Neural progenitor cell (in vitro differentiated cells): ENCODE measurements around the gene UGP2. TPM values are rescaled to one million over a fixed set of nuclear protein-coding genes. Genes with fewer than 3 reads are reported as not detected.

Experiments
- DNase-seq: peaks from one replicate; pipeline ENCODE4 v3.0.0-alpha.2; 2016; ENCODE audit warnings: low spot score
- H2AFZ ChIP-seq: fragments of 200-600 bp; sonication (generic); replicated peaks from 2 replicates; pipeline ENCODE4 v1.6.1; 2016; ENCODE audit warnings: antibody characterized with exemption
- H3F3A ChIP-seq: fragments of 200-600 bp; sonication (generic); 2 replicates; pipeline ENCODE4 v1.6.1; 2016; ENCODE audit warnings: antibody characterized with exemption, low read depth
- H3K27ac ChIP-seq: fragments of 200-600 bp; sonication (generic); 2 replicates; pipeline ENCODE4 v1.5.1; 2016; ENCODE audit warnings: mild to moderate bottlenecking
- H3K27me3 ChIP-seq: fragments of 200-600 bp; sonication (generic); 2 replicates; pipeline ENCODE4 v1.6.1; 2016; ENCODE audit warnings: mild to moderate bottlenecking, moderate library complexity
- H3K36me3 ChIP-seq: fragments of 200-600 bp; sonication (generic); 2 replicates; pipeline ENCODE4 v1.5.1; 2016
- H3K4me1 ChIP-seq: fragments of 200-600 bp; sonication (generic); 2 replicates; pipeline ENCODE4 v1.6.1; 2016; ENCODE audit warnings: mixed run types
- H3K4me2 ChIP-seq: fragments of 200-600 bp; sonication (generic); 2 replicates; pipeline ENCODE4 v1.6.1; 2016
- H3K4me3 ChIP-seq: fragments of 200-600 bp; sonication (generic); 2 replicates; pipeline ENCODE4 v1.5.1; 2016
- H3K79me2 ChIP-seq: fragments of 200-600 bp; sonication (generic); 2 replicates; pipeline ENCODE4 v1.6.1; 2016; ENCODE audit warnings: low read depth
- H3K9ac ChIP-seq: fragments of 200-600 bp; sonication (generic); 2 replicates; pipeline ENCODE4 v1.6.1; 2016
- H3K9me3 ChIP-seq: fragments of 200-600 bp; sonication (generic); 2 replicates; pipeline ENCODE4 v1.5.1; 2016; ENCODE audit warnings: low read depth
- H4K20me1 ChIP-seq: fragments of 200-600 bp; sonication (generic); 2 replicates; pipeline ENCODE4 v1.6.1; 2016; ENCODE audit warnings: low read depth
- H3K27ac Mint-ChIP-seq: 3 replicates; pipeline ENCODE4 v1.8.0; 2021; ENCODE audit warnings: mixed read lengths
- H3K27me3 Mint-ChIP-seq: 2 replicates; pipeline ENCODE4 v1.8.0; 2022; ENCODE audit warnings: low read depth, mild to moderate bottlenecking, inconsistent platforms, moderate library complexity, mixed read lengths; ENCODE audit not compliant: insufficient read depth
- H3K36me3 Mint-ChIP-seq: 3 replicates; pipeline ENCODE4 v1.8.0; 2021; ENCODE audit warnings: mixed read lengths
- H3K4me1 Mint-ChIP-seq: 3 replicates; pipeline ENCODE4 v1.8.0; 2021; ENCODE audit warnings: mixed read lengths
- H3K4me3 Mint-ChIP-seq: 3 replicates; pipeline ENCODE4 v1.8.0; 2021; ENCODE audit warnings: mild to moderate bottlenecking, moderate library complexity, mixed read lengths
- H3K9me3 Mint-ChIP-seq: 3 replicates; pipeline ENCODE4 v1.8.0; 2020; ENCODE audit warnings: mixed read lengths
- CTCF ChIP-seq: fragments of 200-600 bp; sonication (generic); IDR thresholded peaks from 2 replicates; pipeline ENCODE4 v1.5.1; 2017; ENCODE audit warnings: antibody characterized with exemption, mild to moderate bottlenecking
- EZH2 ChIP-seq: fragments of 200-600 bp; sonication (generic); IDR thresholded peaks from 2 replicates; pipeline ENCODE4 v1.6.1; 2017; ENCODE audit warnings: antibody characterized with exemption, mild to moderate bottlenecking, moderate library complexity
- EZH2phosphoT487 ChIP-seq: fragments of 200-600 bp; sonication (generic); IDR thresholded peaks from 2 replicates; pipeline ENCODE4 v1.6.1; 2017; ENCODE audit warnings: antibody characterized with exemption
- total RNA-seq: library from RNA; depleted of rRNA; stranded (reverse); fragments of >200 nt; gene quantifications from 2 replicates; pipeline ENCODE4 v1.2.3, GENCODE V29; 2015; ENCODE audit warnings: low replicate concordance

The UGP2 gene
- total RNA-seq, 1 donor from 2014 or later, result 126 TPM

GRCh38 chr2:63853527-63854310, 12.0 kb downstream of the UGP2 start:
- Histone ChIP-seq H3K27me3 (no peaks in the 10 kb centered on the region), H3K36me3 (peaks cover 10% of the 10 kb centered on the region), H3F3A (peaks cover 14% of the 10 kb centered on the region), H3K27ac (peak overlapping the region; percentile 26), H3K79me2 (peaks cover 100% of the 10 kb centered on the region), H3K4me1 (peaks cover 56% of the 10 kb centered on the region), H3K9me3 (no peaks in the 10 kb centered on the region), H2AFZ (no peak overlapping the region), H4K20me1 (peaks cover 14% of the 10 kb centered on the region), H3K9ac (peak overlapping the region; percentile 0), H3K4me3 (no peak overlapping the region), H3K4me2 (no peak overlapping the region)
- Mint-ChIP-seq H3K4me1 (peaks cover 28% of the 10 kb centered on the region), H3K9me3 (no peaks in the 10 kb centered on the region), H3K27ac (no peak overlapping the region), H3K27me3 (peaks cover 2% of the 10 kb centered on the region), H3K36me3 (peaks cover 14% of the 10 kb centered on the region), H3K4me3 (no peak overlapping the region)
- TF ChIP-seq CTCF (no peak), EZH2 (no peak), EZH2phosphoT487 (no peak)
- no peak for DNase-seq

DNA sequence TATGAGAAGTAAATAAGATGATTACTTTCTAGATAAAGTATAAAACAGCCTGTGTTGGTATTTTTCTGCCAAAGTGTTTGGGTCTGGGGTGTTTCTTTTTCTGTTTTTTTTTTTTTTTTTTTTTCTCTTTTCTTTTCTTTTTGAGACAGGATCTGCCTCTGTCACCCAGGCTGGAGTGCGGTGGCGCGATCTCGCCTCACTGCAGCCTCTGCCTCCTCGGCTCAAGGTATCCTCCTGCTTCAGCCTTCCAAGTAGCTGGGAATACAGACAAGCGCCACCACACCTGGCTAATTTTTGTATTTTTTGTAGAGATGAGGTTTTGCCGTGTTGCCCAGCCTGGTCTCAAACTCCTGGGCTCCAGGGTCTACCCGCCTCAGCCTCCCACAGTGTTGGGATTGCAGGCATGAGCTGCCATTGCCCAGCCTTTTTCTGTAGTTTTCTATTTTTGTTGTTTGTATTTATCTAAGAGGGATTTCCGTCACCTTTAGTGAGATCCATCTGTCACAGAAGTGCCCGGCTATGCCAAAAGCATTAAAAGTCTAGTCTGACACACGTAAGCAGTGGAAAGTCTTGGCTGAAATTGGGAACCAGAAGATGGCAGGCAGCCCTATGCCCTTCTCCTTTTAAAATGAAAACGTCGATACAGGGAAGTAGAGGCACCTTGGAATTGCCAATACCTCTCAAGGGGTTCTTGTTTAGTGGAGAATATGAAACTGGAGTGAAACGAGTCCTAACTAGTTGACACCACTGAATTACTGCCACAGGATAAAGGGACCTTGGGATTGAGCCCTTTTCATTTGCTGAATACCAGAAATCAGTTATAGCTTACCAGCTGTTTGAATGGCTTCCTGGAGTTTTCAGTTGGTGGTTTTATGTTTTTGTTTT, 14.0 kb downstream of the UGP2 start:
- Histone ChIP-seq H2AFZ (no peak overlapping the region), H3K27me3 (no peaks in the 10 kb centered on the region), H3K79me2 (peaks cover 98% of the 10 kb centered on the region), H3K4me3 (no peak overlapping the region), H4K20me1 (peaks cover 14% of the 10 kb centered on the region), H3K36me3 (peaks cover 15% of the 10 kb centered on the region), H3K4me2 (no peak overlapping the region), H3K9me3 (no peaks in the 10 kb centered on the region), H3K27ac (no peak overlapping the region), H3K9ac (no peak overlapping the region), H3F3A (peaks cover under 1% of the 10 kb centered on the region), H3K4me1 (peaks cover 37% of the 10 kb centered on the region)
- no peak for DNase-seq
- H3K4me3 Mint-ChIP-seq, result no peak overlapping the region
- H3K36me3 Mint-ChIP-seq, result peaks cover 22% of the 10 kb centered on the region
- peaks cover 15% of the 10 kb centered on the region for H3K4me1 Mint-ChIP-seq
- no peak overlapping the region for H3K27ac Mint-ChIP-seq
- no peaks in the 10 kb centered on the region for H3K9me3 Mint-ChIP-seq
- TF ChIP-seq CTCF (no peak), EZH2phosphoT487 (no peak), EZH2 (no peak)
- H3K27me3 Mint-ChIP-seq, result peaks cover 2% of the 10 kb centered on the region

GRCh38 chr2:63856303-63856603, 14.6 kb downstream of the UGP2 start:
- H3K9ac ChIP-seq, result no peak overlapping the region
- peaks cover 24% of the 10 kb centered on the region for H3K36me3 Mint-ChIP-seq
- H3K9me3 ChIP-seq, result no peaks in the 10 kb centered on the region
- H3K27ac ChIP-seq, result no peak overlapping the region
- peaks cover 92% of the 10 kb centered on the region for H3K79me2 ChIP-seq
- H2AFZ ChIP-seq, result no peak overlapping the region
- H4K20me1 ChIP-seq, result peaks cover 14% of the 10 kb centered on the region
- H3K4me2 ChIP-seq, result no peak overlapping the region
- TF ChIP-seq CTCF (no peak), EZH2phosphoT487 (no peak), EZH2 (no peak)
- no peaks in the 10 kb centered on the region for H3F3A ChIP-seq
- H3K4me1 Mint-ChIP-seq, result peaks cover 15% of the 10 kb centered on the region
- H3K9me3 Mint-ChIP-seq, result no peaks in the 10 kb centered on the region
- peaks cover 31% of the 10 kb centered on the region for H3K4me1 ChIP-seq
- no peaks in the 10 kb centered on the region for H3K27me3 ChIP-seq
- H3K4me3 ChIP-seq, result no peak overlapping the region
- H3K27me3 Mint-ChIP-seq, result peaks cover 2% of the 10 kb centered on the region
- H3K4me3 Mint-ChIP-seq, result no peak overlapping the region
- peaks cover 15% of the 10 kb centered on the region for H3K36me3 ChIP-seq
- H3K27ac Mint-ChIP-seq, result no peak overlapping the region
- no peak for DNase-seq
